Vagina (tissue), 2 donors: ENCODE data around the gene LRRC26.
"Not testable (repeated sequence)": the region's sequence is repeated elsewhere in the genome, so short reads cannot be mapped to it uniquely, and the experiment has no call there.

Experiments
- POLR2AphosphoS5 ChIP-seq, 2 donors: sonication (generic); formaldehyde crosslinking; IDR thresholded peaks; one replicate each; pipeline ENCODE4 v1.9.0; 2017; ENCODE audit warnings: antibody characterized with exemption in 2 of 2, mild to moderate bottlenecking in 2 of 2, low read depth in 1 of 2; ENCODE audit not compliant: insufficient read depth in 1 of 2
- TF ChIP-seq, protein P1 (sequence below), 3 experiments: fragments of 450-650 bp in 2 of 3; fragments of 200-600 bp in 1 of 3; sonication (generic) in 1 of 3; IDR thresholded peaks; one replicate each; pipeline ENCODE4 v1.5.1; 2017 to 2019; ENCODE audit warnings: antibody characterized with exemption in 3 of 3, mild to moderate bottlenecking in 2 of 3, moderate library complexity in 2 of 3

DNA sequence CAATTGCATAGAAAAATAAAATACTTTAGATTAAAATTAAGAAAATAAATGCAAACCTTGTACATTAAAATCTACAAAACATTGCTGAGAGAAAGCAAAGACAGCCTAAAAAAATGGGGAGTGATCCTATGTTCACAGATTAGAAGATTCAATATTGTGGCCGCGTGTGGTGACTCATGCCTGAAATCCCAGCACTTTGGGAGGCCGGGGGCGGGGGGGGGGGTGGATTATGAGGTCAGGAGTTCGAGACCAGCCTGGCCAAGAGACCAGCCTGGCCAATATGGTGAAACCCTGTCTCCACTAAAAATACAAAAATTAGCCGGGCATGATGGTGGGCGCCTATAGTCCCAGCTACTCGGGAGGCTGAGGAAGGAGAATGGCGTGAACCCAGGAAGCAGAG is 34.7 kb downstream of the LRRC26 start:
- TF ChIP-seq, protein P1, sequence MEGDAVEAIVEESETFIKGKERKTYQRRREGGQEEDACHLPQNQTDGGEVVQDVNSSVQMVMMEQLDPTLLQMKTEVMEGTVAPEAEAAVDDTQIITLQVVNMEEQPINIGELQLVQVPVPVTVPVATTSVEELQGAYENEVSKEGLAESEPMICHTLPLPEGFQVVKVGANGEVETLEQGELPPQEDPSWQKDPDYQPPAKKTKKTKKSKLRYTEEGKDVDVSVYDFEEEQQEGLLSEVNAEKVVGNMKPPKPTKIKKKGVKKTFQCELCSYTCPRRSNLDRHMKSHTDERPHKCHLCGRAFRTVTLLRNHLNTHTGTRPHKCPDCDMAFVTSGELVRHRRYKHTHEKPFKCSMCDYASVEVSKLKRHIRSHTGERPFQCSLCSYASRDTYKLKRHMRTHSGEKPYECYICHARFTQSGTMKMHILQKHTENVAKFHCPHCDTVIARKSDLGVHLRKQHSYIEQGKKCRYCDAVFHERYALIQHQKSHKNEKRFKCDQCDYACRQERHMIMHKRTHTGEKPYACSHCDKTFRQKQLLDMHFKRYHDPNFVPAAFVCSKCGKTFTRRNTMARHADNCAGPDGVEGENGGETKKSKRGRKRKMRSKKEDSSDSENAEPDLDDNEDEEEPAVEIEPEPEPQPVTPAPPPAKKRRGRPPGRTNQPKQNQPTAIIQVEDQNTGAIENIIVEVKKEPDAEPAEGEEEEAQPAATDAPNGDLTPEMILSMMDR (IDR thresholded peaks at IDR 0.05) = not testable (repeated sequence)
- TF ChIP-seq POLR2AphosphoS5 (IDR thresholded peaks at IDR 0.05; ENCODE audit: insufficient read depth in 1 of 2, low read depth in 1 of 2) = not testable (repeated sequence)
